ENCODE data around the gene DUSP28. TPM values are rescaled to one million over a fixed set of nuclear protein-coding genes. Genes with fewer than 3 reads are reported as not detected.

DUSP28 gene
- total and polyA plus RNA-seq, 2 of the 13 experiments (the other 11 are each of a cell fraction or from before 2014, with no cell fraction given), result 5.2 to 8.6 TPM

DNA sequence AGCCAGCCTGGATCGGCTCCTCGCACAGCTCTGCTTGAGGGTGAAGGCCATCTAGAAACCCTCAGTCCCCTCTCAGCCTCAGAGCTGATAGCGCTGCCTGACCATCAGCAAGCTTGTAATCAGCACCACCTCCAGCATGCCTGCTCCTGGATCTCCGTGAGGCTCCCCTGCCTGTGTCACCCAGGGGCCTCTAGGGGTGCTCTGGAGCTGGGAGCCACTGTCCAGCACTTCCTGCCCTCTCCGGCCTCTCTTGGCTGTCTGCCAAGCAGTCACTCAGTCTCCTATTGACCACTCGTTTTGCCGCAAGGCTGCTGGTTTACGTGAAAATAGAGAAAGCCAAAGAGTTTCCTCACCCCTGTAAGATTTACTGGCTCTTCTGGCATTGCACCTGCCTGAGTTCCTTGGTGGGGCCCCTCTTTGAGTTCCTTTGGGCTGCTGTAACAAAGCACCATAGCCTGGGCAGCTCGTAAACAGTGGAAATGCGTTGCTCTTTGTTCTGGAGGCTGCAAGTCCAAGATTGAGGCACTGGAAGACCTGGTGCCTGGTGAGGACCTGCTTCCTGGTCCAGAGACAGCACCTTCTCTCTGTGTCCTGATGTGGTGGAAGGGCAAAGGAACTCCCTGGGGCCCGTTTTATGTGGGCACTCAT is 44.3 kb downstream of the DUSP28 start (continued):
- TF ChIP-seq, protein P1, sequence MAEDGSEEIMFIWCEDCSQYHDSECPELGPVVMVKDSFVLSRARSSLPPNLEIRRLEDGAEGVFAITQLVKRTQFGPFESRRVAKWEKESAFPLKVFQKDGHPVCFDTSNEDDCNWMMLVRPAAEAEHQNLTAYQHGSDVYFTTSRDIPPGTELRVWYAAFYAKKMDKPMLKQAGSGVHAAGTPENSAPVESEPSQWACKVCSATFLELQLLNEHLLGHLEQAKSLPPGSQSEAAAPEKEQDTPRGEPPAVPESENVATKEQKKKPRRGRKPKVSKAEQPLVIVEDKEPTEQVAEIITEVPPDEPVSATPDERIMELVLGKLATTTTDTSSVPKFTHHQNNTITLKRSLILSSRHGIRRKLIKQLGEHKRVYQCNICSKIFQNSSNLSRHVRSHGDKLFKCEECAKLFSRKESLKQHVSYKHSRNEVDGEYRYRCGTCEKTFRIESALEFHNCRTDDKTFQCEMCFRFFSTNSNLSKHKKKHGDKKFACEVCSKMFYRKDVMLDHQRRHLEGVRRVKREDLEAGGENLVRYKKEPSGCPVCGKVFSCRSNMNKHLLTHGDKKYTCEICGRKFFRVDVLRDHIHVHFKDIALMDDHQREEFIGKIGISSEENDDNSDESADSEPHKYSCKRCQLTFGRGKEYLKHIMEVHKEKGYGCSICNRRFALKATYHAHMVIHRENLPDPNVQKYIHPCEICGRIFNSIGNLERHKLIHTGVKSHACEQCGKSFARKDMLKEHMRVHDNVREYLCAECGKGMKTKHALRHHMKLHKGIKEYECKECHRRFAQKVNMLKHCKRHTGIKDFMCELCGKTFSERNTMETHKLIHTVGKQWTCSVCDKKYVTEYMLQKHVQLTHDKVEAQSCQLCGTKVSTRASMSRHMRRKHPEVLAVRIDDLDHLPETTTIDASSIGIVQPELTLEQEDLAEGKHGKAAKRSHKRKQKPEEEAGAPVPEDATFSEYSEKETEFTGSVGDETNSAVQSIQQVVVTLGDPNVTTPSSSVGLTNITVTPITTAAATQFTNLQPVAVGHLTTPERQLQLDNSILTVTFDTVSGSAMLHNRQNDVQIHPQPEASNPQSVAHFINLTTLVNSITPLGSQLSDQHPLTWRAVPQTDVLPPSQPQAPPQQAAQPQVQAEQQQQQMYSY (CRISPR knock-in tag; IDR thresholded peaks at IDR 0.05), result 0 out of 2 replicates have a peak, but pooled peaks have one; percentile 29
- TF ChIP-seq SKI (IDR thresholded peaks at IDR 0.05; ENCODE audit: partially characterized antibody) (peak; percentile 82), ZNF878 (CRISPR knock-in tag; IDR thresholded peaks at IDR 0.05) (peak; percentile 66; the same call in 1 of the 2 replicates), HNRNPH1 (optimal IDR thresholded peaks at IDR 0.05; ENCODE audit: low read depth, low read length) (peak; percentile 65), ETV6 (CRISPR knock-in tag; conservative IDR thresholded peaks at IDR 0.05) (peak; percentile 82), ZMAT3 (CRISPR knock-in tag; conservative IDR thresholded peaks at IDR 0.05) (peak; percentile 81), ZNF598 (CRISPR knock-in tag; IDR thresholded peaks at IDR 0.05; ENCODE audit: borderline replicate concordance) (0 out of 2 replicates have a peak, but pooled peaks have one; percentile 64), HOXA7 (CRISPR knock-in tag; IDR thresholded peaks at IDR 0.05) (no peak)
- TF ChIP-seq, protein P2, sequence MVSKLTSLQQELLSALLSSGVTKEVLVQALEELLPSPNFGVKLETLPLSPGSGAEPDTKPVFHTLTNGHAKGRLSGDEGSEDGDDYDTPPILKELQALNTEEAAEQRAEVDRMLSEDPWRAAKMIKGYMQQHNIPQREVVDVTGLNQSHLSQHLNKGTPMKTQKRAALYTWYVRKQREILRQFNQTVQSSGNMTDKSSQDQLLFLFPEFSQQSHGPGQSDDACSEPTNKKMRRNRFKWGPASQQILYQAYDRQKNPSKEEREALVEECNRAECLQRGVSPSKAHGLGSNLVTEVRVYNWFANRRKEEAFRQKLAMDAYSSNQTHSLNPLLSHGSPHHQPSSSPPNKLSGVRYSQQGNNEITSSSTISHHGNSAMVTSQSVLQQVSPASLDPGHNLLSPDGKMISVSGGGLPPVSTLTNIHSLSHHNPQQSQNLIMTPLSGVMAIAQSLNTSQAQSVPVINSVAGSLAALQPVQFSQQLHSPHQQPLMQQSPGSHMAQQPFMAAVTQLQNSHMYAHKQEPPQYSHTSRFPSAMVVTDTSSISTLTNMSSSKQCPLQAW (CRISPR knock-in tag; IDR thresholded peaks at IDR 0.05), result peak; percentile 88
- TF ChIP-seq, protein P3, sequence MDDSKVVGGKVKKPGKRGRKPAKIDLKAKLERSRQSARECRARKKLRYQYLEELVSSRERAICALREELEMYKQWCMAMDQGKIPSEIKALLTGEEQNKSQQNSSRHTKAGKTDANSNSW (CRISPR knock-in tag; IDR thresholded peaks at IDR 0.05; ENCODE audit: borderline replicate concordance), result 0 out of 2 replicates have a peak, but pooled peaks have one; percentile 15
- TF ChIP-seq, protein P4, sequence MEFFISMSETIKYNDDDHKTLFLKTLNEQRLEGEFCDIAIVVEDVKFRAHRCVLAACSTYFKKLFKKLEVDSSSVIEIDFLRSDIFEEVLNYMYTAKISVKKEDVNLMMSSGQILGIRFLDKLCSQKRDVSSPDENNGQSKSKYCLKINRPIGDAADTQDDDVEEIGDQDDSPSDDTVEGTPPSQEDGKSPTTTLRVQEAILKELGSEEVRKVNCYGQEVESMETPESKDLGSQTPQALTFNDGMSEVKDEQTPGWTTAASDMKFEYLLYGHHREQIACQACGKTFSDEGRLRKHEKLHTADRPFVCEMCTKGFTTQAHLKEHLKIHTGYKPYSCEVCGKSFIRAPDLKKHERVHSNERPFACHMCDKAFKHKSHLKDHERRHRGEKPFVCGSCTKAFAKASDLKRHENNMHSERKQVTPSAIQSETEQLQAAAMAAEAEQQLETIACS (CRISPR knock-in tag; IDR thresholded peaks at IDR 0.05), result no peak
- TF ChIP-seq, protein P5, sequence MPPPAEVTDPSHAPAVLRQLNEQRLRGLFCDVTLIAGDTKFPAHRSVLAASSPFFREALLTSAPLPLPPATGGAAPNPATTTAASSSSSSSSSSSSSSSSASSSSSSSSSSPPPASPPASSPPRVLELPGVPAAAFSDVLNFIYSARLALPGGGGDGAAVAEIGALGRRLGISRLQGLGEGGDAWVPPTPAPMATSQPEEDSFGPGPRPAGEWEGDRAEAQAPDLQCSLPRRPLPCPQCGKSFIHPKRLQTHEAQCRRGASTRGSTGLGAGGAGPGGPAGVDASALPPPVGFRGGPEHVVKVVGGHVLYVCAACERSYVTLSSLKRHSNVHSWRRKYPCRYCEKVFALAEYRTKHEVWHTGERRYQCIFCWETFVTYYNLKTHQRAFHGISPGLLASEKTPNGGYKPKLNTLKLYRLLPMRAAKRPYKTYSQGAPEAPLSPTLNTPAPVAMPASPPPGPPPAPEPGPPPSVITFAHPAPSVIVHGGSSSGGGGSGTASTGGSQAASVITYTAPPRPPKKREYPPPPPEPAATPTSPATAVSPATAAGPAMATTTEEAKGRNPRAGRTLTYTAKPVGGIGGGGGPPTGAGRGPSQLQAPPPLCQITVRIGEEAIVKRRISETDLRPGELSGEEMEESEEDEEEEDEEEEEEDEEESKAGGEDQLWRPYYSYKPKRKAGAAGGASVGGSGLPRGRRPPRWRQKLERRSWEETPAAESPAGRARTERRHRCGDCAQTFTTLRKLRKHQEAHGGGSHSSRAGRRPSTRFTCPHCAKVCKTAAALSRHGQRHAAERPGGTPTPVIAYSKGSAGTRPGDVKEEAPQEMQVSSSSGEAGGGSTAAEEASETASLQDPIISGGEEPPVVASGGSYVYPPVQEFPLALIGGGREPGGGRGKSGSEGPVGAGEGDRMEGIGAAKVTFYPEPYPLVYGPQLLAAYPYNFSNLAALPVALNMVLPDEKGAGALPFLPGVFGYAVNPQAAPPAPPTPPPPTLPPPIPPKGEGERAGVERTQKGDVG (CRISPR knock-in tag; IDR thresholded peaks at IDR 0.05; ENCODE audit: borderline replicate concordance), result no peak; the same call in 1 of the 2 replicates
- TF ChIP-seq, protein P6, sequence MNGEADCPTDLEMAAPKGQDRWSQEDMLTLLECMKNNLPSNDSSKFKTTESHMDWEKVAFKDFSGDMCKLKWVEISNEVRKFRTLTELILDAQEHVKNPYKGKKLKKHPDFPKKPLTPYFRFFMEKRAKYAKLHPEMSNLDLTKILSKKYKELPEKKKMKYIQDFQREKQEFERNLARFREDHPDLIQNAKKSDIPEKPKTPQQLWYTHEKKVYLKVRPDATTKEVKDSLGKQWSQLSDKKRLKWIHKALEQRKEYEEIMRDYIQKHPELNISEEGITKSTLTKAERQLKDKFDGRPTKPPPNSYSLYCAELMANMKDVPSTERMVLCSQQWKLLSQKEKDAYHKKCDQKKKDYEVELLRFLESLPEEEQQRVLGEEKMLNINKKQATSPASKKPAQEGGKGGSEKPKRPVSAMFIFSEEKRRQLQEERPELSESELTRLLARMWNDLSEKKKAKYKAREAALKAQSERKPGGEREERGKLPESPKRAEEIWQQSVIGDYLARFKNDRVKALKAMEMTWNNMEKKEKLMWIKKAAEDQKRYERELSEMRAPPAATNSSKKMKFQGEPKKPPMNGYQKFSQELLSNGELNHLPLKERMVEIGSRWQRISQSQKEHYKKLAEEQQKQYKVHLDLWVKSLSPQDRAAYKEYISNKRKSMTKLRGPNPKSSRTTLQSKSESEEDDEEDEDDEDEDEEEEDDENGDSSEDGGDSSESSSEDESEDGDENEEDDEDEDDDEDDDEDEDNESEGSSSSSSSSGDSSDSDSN (CRISPR knock-in tag; IDR thresholded peaks at IDR 0.05), result peak; percentile 61
